Peyer's patch (tissue), 4 donors: ENCODE results near the gene HRH3.

Experiments used
- POLR2A ChIP-seq, 2 donors: fragments of 450-650 bp; IDR thresholded peaks; one replicate each; pipeline ENCODE4 v1.5.1; 2017; ENCODE audit warnings: antibody characterized with exemption in 2 of 2, mild to moderate bottlenecking in 2 of 2, moderate library complexity in 2 of 2
- TF ChIP-seq, protein P1 (sequence below), 6 experiments: fragments of 450-650 bp in 4 of 6; fragments of 200-600 bp in 2 of 6; sonication (generic) in 1 of 6; IDR thresholded peaks; one replicate each; pipeline ENCODE4 v1.5.1; 2017 to 2019; ENCODE audit warnings: antibody characterized with exemption in 6 of 6, mild to moderate bottlenecking in 3 of 6, moderate library complexity in 1 of 6

DNA sequence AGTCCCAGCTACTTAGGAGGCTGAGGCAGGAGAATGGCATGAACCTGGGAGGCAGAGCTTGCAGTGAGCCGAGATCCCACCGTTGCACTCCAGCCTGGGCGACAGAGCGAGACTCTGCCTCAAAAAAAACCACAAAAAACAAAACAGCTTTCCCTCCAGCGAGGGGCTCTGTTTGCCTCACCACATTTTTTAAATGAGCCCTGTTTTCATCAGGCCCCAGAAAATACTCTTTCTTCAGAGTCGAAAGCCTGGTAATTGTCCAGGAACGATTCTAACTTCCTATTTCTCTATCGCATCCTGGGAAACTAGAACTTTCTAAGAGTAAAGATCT lies 25.0 kb downstream of the HRH3 start:
- TF ChIP-seq POLR2A (IDR thresholded peaks at IDR 0.05) = no peak
- TF ChIP-seq, protein P1, sequence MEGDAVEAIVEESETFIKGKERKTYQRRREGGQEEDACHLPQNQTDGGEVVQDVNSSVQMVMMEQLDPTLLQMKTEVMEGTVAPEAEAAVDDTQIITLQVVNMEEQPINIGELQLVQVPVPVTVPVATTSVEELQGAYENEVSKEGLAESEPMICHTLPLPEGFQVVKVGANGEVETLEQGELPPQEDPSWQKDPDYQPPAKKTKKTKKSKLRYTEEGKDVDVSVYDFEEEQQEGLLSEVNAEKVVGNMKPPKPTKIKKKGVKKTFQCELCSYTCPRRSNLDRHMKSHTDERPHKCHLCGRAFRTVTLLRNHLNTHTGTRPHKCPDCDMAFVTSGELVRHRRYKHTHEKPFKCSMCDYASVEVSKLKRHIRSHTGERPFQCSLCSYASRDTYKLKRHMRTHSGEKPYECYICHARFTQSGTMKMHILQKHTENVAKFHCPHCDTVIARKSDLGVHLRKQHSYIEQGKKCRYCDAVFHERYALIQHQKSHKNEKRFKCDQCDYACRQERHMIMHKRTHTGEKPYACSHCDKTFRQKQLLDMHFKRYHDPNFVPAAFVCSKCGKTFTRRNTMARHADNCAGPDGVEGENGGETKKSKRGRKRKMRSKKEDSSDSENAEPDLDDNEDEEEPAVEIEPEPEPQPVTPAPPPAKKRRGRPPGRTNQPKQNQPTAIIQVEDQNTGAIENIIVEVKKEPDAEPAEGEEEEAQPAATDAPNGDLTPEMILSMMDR (IDR thresholded peaks at IDR 0.05) = no peak
